ENCODE data around the gene SYT9.

SYT9 gene

DNA sequence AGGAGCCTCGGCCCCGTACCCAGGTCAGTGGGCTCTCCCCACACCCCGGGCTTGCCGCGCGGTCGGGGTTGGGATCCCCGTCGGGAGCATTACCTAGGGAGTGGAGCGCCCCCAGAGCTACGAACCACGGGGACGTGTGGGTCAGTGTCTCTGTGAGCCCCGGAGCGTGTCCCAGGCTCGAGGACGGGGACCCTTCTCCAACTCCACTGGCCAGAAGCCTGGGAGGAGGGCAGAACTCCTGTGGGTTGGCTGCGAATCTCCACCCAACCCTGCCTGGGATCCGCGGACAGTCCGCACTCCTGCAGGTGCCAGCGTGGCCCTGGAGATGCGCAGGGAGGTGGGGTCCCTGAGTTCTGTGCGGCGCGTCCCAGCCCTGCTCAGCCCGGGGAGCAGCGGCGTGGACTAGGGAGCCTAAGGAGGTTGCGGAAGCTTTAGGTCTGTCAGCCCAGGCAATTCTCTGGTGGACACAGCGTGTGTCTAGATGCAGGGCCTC is 262.4 kb downstream of the SYT9 start:
- ChIA-PET CTCF (interaction anchor here (0.7 to 3.5 kb wide), 14 partner anchors 11 to 715 kb away, joined by 3 to 23 read pairs (median 4); partner anchors contain the start of gene OR6A2), POLR2A (no interaction called here)
- Histone ChIP-seq H3K36me3 (ENCODE audit: control insufficient read depth in 2 of 2, insufficient read depth in 1 of 2, low read length in 2 of 2) (no peaks in the 10 kb centered on the region), H3K4me1 (ENCODE audit: control insufficient read depth, insufficient read depth, low read length) (no peaks in the 10 kb centered on the region), H3K9me3 (ENCODE audit: control insufficient read depth, insufficient read depth, low read depth, low read length) (no peaks in the 10 kb centered on the region), H3K27ac (ENCODE audit: extremely low read depth, low read depth, low read length) (no peak overlapping the region), H3K4me3 (ENCODE audit: low read depth, low read length) (peak overlapping the region; percentile 82)
- TF ChIP-seq, protein P1, sequence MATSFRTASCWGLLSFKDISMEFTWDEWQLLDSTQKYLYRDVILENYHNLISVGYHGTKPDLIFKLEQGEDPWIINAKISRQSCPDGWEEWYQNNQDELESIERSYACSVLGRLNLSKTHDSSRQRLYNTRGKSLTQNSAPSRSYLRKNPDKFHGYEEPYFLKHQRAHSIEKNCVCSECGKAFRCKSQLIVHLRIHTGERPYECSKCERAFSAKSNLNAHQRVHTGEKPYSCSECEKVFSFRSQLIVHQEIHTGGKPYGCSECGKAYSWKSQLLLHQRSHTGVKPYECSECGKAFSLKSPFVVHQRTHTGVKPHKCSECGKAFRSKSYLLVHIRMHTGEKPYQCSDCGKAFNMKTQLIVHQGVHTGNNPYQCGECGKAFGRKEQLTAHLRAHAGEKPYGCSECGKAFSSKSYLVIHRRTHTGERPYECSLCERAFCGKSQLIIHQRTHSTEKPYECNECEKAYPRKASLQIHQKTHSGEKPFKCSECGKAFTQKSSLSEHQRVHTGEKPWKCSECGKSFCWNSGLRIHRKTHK (tag by site-specific recombination; IDR thresholded peaks at IDR 0.05), result no peak
- TF ChIP-seq ZNF530 (tag by site-specific recombination; IDR thresholded peaks at IDR 0.05; ENCODE audit: low read depth) (no peak), IKZF3 (tag by site-specific recombination; IDR thresholded peaks at IDR 0.05) (no peak), ZNF175 (tag by site-specific recombination; IDR thresholded peaks at IDR 0.05) (no peak), ZBTB48 (tag by site-specific recombination; IDR thresholded peaks at IDR 0.05) (peak; percentile 49), ZBTB20 (tag by site-specific recombination; IDR thresholded peaks at IDR 0.05) (peak; percentile 31; the same call in 1 of the 2 replicates), ZNF791 (tag by site-specific recombination; IDR thresholded peaks at IDR 0.05) (no peak), ZNF76 (tag by site-specific recombination; IDR thresholded peaks at IDR 0.05; ENCODE audit: borderline replicate concordance, low read depth) (no peak), ZNF335 (tag by site-specific recombination; conservative IDR thresholded peaks at IDR 0.05) (peak; percentile 12; the same call in 1 of the 2 replicates), ZNF266 (tag by site-specific recombination; IDR thresholded peaks at IDR 0.05; ENCODE audit: low read depth) (no peak), ZNF561 (tag by site-specific recombination; IDR thresholded peaks at IDR 0.05; ENCODE audit: borderline replicate concordance) (no peak), ZNF785 (tag by site-specific recombination; IDR thresholded peaks at IDR 0.05) (no peak), ZNF843 (tag by site-specific recombination; IDR thresholded peaks at IDR 0.05) (no peak), ZNF707 (tag by site-specific recombination; IDR thresholded peaks at IDR 0.05) (no peak), ZBTB21 (tag by site-specific recombination; IDR thresholded peaks at IDR 0.05) (no peak), ZNF18 (tag by site-specific recombination; IDR thresholded peaks at IDR 0.05) (no peak), ZNF777 (tag by site-specific recombination; IDR thresholded peaks at IDR 0.05; ENCODE audit: borderline replicate concordance) (peak; percentile 58; the same call in 1 of the 2 replicates), ZNF623 (tag by site-specific recombination; IDR thresholded peaks at IDR 0.05) (no peak), ZNF416 (tag by site-specific recombination; IDR thresholded peaks at IDR 0.05) (no peak), ZNF48 (tag by site-specific recombination; IDR thresholded peaks at IDR 0.05) (no peak)
- TF ChIP-seq, protein P2, sequence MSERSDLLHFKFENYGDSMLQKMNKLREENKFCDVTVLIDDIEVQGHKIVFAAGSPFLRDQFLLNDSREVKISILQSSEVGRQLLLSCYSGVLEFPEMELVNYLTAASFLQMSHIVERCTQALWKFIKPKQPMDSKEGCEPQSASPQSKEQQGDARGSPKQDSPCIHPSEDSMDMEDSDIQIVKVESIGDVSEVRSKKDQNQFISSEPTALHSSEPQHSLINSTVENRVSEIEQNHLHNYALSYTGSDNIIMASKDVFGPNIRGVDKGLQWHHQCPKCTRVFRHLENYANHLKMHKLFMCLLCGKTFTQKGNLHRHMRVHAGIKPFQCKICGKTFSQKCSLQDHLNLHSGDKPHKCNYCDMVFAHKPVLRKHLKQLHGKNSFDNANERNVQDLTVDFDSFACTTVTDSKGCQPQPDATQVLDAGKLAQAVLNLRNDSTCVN (tag by site-specific recombination; optimal IDR thresholded peaks at IDR 0.05), result peak; percentile 36
- TF ChIP-seq, protein P3, sequence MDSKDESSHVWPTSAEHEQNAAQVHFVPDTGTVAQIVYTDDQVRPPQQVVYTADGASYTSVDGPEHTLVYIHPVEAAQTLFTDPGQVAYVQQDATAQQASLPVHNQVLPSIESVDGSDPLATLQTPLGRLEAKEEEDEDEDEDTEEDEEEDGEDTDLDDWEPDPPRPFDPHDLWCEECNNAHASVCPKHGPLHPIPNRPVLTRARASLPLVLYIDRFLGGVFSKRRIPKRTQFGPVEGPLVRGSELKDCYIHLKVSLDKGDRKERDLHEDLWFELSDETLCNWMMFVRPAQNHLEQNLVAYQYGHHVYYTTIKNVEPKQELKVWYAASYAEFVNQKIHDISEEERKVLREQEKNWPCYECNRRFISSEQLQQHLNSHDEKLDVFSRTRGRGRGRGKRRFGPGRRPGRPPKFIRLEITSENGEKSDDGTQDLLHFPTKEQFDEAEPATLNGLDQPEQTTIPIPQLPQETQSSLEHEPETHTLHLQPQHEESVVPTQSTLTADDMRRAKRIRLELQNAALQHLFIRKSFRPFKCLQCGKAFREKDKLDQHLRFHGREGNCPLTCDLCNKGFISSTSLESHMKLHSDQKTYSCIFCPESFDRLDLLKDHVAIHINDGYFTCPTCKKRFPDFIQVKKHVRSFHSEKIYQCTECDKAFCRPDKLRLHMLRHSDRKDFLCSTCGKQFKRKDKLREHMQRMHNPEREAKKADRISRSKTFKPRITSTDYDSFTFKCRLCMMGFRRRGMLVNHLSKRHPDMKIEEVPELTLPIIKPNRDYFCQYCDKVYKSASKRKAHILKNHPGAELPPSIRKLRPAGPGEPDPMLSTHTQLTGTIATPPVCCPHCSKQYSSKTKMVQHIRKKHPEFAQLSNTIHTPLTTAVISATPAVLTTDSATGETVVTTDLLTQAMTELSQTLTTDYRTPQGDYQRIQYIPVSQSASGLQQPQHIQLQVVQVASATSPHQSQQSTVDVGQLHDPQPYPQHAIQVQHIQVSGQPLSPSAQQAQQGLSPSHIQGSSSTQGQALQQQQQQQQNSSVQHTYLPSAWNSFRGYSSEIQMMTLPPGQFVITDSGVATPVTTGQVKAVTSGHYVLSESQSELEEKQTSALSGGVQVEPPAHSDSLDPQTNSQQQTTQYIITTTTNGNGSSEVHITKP (tag by site-specific recombination; IDR thresholded peaks at IDR 0.05), result no peak
- TF ChIP-seq, protein P4, sequence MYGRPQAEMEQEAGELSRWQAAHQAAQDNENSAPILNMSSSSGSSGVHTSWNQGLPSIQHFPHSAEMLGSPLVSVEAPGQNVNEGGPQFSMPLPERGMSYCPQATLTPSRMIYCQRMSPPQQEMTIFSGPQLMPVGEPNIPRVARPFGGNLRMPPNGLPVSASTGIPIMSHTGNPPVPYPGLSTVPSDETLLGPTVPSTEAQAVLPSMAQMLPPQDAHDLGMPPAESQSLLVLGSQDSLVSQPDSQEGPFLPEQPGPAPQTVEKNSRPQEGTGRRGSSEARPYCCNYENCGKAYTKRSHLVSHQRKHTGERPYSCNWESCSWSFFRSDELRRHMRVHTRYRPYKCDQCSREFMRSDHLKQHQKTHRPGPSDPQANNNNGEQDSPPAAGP (tag by site-specific recombination; IDR thresholded peaks at IDR 0.05), result no peak
- TF ChIP-seq, protein P5, sequence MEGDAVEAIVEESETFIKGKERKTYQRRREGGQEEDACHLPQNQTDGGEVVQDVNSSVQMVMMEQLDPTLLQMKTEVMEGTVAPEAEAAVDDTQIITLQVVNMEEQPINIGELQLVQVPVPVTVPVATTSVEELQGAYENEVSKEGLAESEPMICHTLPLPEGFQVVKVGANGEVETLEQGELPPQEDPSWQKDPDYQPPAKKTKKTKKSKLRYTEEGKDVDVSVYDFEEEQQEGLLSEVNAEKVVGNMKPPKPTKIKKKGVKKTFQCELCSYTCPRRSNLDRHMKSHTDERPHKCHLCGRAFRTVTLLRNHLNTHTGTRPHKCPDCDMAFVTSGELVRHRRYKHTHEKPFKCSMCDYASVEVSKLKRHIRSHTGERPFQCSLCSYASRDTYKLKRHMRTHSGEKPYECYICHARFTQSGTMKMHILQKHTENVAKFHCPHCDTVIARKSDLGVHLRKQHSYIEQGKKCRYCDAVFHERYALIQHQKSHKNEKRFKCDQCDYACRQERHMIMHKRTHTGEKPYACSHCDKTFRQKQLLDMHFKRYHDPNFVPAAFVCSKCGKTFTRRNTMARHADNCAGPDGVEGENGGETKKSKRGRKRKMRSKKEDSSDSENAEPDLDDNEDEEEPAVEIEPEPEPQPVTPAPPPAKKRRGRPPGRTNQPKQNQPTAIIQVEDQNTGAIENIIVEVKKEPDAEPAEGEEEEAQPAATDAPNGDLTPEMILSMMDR (tag by site-specific recombination; IDR thresholded peaks at IDR 0.05), result 0 out of 2 replicates have a peak, but pooled peaks have one; percentile 24
